ENCODE data around the gene DUOXA2. TPM values are rescaled to one million over a fixed set of nuclear protein-coding genes. Genes with fewer than 3 reads are reported as not detected.

The DUOXA2 gene
- total and polyA plus RNA-seq, 2 donors from 2014 or later, result 0.37 TPM; not detected in 1

GRCh38 chr15:45151998-45152828, 38.1 kb downstream of the DUOXA2 start:
- Histone ChIP-seq H3K27me3 (ENCODE audit: control insufficient read depth, insufficient read depth, low read length) (no peaks in the 10 kb centered on the region), H3K4me3 (ENCODE audit: low read length in 3 of 3) (no peak overlapping the region), H3K9ac (ENCODE audit: low read length in 3 of 3) (no peak overlapping the region), H3K36me3 (ENCODE audit: control insufficient read depth in 2 of 3, insufficient read depth in 3 of 3, low read length in 3 of 3) (no peaks in the 10 kb centered on the region), H3K27ac (ENCODE audit: low read depth in 2 of 2, low read length in 2 of 2) (no peak overlapping the region), H3K9me3 (ENCODE audit: control insufficient read depth in 2 of 3, insufficient read depth in 1 of 3, low read length in 3 of 3) (no peaks in the 10 kb centered on the region), H3K4me1 (ENCODE audit: control insufficient read depth in 2 of 3, insufficient read depth in 2 of 3, low read depth in 1 of 3, low read length in 3 of 3) (no peaks in the 10 kb centered on the region)
- FAIRE-seq (no peak), DNase-seq (peak in 1 of 5 donors; percentile 60)
- no peak for TF ChIP-seq CTCF (IDR thresholded peaks at IDR 0.05; ENCODE audit: borderline replicate concordance, extremely low read depth, insufficient read depth)
- intact Hi-C loops (cut with DNase I), result no loop called here

DNA sequence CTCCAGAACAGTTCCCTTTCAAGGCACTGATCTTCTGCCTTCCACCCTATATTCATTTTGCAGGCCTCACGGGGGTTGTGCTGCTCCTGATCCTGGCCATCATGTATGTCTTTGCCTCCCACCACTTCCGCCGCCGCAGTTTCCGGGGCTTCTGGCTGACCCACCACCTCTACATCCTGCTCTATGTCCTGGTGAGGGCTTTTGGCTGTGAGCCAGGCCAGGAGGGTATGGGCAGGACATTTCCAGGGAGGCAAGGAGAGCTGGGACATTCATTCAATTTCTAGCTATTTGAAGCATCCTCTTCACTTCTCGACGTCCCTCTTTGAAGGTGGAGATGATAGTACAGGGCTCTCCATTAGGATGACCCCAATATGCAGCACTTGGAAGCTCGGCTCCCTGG, 41.6 kb downstream of the DUOXA2 start:
- DNase-seq, result peak in 1 of 5 donors; percentile 60
- Histone ChIP-seq H3K9me3 (ENCODE audit: control insufficient read depth in 2 of 3, insufficient read depth in 1 of 3, low read length in 3 of 3) (no peaks in the 10 kb centered on the region), H3K4me3 (ENCODE audit: low read length in 3 of 3) (no peak overlapping the region), H3K36me3 (ENCODE audit: control insufficient read depth in 2 of 3, insufficient read depth in 3 of 3, low read length in 3 of 3) (no peaks in the 10 kb centered on the region), H3K4me1 (ENCODE audit: control insufficient read depth in 2 of 3, insufficient read depth in 2 of 3, low read depth in 1 of 3, low read length in 3 of 3) (no peaks in the 10 kb centered on the region), H3K27me3 (ENCODE audit: control insufficient read depth, insufficient read depth, low read length) (no peaks in the 10 kb centered on the region), H3K27ac (ENCODE audit: low read depth in 2 of 2, low read length in 2 of 2) (no peak overlapping the region), H3K9ac (ENCODE audit: low read length in 3 of 3) (no peak overlapping the region)
- no peak for TF ChIP-seq CTCF (IDR thresholded peaks at IDR 0.05; ENCODE audit: borderline replicate concordance, extremely low read depth, insufficient read depth)
- intact Hi-C loops (cut with DNase I), result no loop called here
- no peak for FAIRE-seq

DNA sequence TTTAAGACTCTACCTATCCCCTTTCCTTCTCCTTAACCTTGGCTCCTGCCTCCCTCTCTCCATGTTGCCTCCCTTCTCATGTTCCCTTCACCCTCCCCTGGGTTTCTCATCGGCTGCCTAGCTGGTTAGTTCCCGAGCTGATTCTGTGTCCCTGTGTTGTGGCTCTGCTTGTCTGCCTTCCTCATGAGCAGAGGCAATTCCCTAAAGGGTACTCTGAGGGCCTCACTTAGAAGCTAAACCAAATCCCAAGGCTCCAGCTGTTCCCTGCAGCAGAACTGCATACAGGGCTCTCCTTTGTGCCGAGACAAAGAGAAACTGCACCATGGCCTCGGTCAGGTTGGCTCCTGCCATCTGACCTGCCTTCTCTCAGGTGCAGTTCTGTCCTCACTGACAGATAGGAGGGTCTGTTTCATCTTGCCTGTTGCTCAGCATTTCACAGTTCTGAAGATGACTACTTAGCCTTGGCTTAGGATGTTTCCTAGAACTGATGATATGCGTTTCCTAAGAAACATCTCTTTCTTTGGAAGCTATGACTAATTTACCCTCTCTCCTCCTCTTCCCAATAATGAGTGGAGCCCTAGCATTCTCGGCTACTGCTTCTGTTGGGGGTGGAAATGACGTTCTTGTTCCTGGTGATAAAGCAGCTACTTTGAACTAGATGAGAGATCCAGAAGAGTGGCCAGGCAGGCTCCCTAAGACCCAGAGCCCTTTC, 42.8 kb downstream of the DUOXA2 start:
- intact Hi-C loops (cut with DNase I), result no loop called here
- H3K9ac ChIP-seq (ENCODE audit: low read length in 3 of 3), result no peak overlapping the region

More for the DNA sequence above, 42.8 kb downstream of the DUOXA2 start:
- Histone ChIP-seq H3K9me3 (ENCODE audit: control insufficient read depth in 2 of 3, insufficient read depth in 1 of 3, low read length in 3 of 3) (no peaks in the 10 kb centered on the region), H3K4me1 (ENCODE audit: control insufficient read depth in 2 of 3, insufficient read depth in 2 of 3, low read depth in 1 of 3, low read length in 3 of 3) (no peaks in the 10 kb centered on the region), H3K4me3 (ENCODE audit: low read length in 3 of 3) (no peak overlapping the region), H3K36me3 (ENCODE audit: control insufficient read depth in 2 of 3, insufficient read depth in 3 of 3, low read length in 3 of 3) (no peaks in the 10 kb centered on the region), H3K27ac (ENCODE audit: low read depth in 2 of 2, low read length in 2 of 2) (no peak overlapping the region), H3K27me3 (ENCODE audit: control insufficient read depth, insufficient read depth, low read length) (no peaks in the 10 kb centered on the region)
- FAIRE-seq (no peak), DNase-seq (peak in 1 of 5 donors; percentile 10)
- no peak for TF ChIP-seq CTCF (IDR thresholded peaks at IDR 0.05; ENCODE audit: borderline replicate concordance, extremely low read depth, insufficient read depth)
